Measurements from ENCODE around the gene IGFBP5. TPM values are rescaled to one million over a fixed set of nuclear protein-coding genes. Genes with fewer than 3 reads are reported as not detected.

The IGFBP5 gene
- total RNA-seq, 4 donors from 2014 or later, result 178 to 1,859 (median 1,369) TPM

- no peaks in the 10 kb centered on the region for H3K4me1 ChIP-seq
- 68 to 81% methylated on average over 10 of the region's 10 CpGs for WGBS, 2 donors
- H3K27ac ChIP-seq, result no peak overlapping the region
These were observed 22.9 kb downstream of the IGFBP5 start for GRCh38 chr2:216672466-216672865.

GRCh38 chr2:216671791-216672343 is 23.5 kb downstream of the IGFBP5 start:
- H3K27ac ChIP-seq, result peak overlapping the region in 2 of 4 donors; percentile 2 to 55
- 61 to 63% methylated on average over 12 of the region's 12 CpGs for WGBS, 2 donors
- H3K9me3 ChIP-seq, result no peaks in the 10 kb centered on the region
- H3K27me3 ChIP-seq, result no peaks in the 10 kb centered on the region
- H3K4me1 ChIP-seq, result no peaks in the 10 kb centered on the region
- peaks cover 0 to 35% (median 0%) of the 10 kb centered on the region in 3 donors for H3K36me3 ChIP-seq
- TF ChIP-seq EP300 (IDR thresholded peaks at IDR 0.05), result no peak
- no peak for TF ChIP-seq POLR2A (IDR thresholded peaks at IDR 0.05)
- no peak for TF ChIP-seq CTCF (IDR thresholded peaks at IDR 0.05)
- no peak overlapping the region for H3K4me3 ChIP-seq
- DNase-seq (ENCODE audit: low spot score in 2 of 2), result no peak

More at GRCh38 chr2:216672466-216672865, 22.9 kb downstream of the IGFBP5 start:
- Histone ChIP-seq H3K4me3 (no peak overlapping the region), H3K27me3 (no peaks in the 10 kb centered on the region), H3K36me3 (peaks cover 0 to 41% (median under 1%) of the 10 kb centered on the region in 3 donors), H3K9me3 (no peaks in the 10 kb centered on the region)
- no peak for TF ChIP-seq POLR2A (IDR thresholded peaks at IDR 0.05)
- TF ChIP-seq EP300 (IDR thresholded peaks at IDR 0.05), result no peak
- TF ChIP-seq CTCF (IDR thresholded peaks at IDR 0.05), result no peak
- no peak for DNase-seq (ENCODE audit: low spot score in 2 of 2)

GRCh38 chr2:216671081-216671411 is 24.3 kb downstream of the IGFBP5 start:
- 83 to 89% methylated on average over 8 to 11 of the region's 11 CpGs for WGBS, 2 donors
- peaks cover 0 to 27% (median 0%) of the 10 kb centered on the region in 3 donors for H3K36me3 ChIP-seq

GRCh38 chr2:216670266-216671080 is 24.9 kb downstream of the IGFBP5 start:
- H3K27ac ChIP-seq, result no peak overlapping the region
- no peak overlapping the region for H3K4me3 ChIP-seq
- no peak for DNase-seq (ENCODE audit: low spot score in 2 of 2)
- peaks cover 0 to 9% (median 2%) of the 10 kb centered on the region in 4 donors for H3K4me1 ChIP-seq
- TF ChIP-seq POLR2A (IDR thresholded peaks at IDR 0.05), result no peak
- no peak for TF ChIP-seq CTCF (IDR thresholded peaks at IDR 0.05)
- TF ChIP-seq EP300 (IDR thresholded peaks at IDR 0.05), result no peak
- 54 to 62% methylated on average over 17 of the region's 17 CpGs for WGBS, 2 donors
- no peaks in the 10 kb centered on the region for H3K27me3 ChIP-seq
- peaks cover 0 to 21% (median 0%) of the 10 kb centered on the region in 3 donors for H3K36me3 ChIP-seq
- no peaks in the 10 kb centered on the region for H3K9me3 ChIP-seq

More at GRCh38 chr2:216671081-216671411, 24.3 kb downstream of the IGFBP5 start:
- Histone ChIP-seq H3K9me3 (no peaks in the 10 kb centered on the region), H3K4me3 (no peak overlapping the region), H3K4me1 (peaks cover 0 to 3% (median 0%) of the 10 kb centered on the region in 4 donors), H3K27ac (no peak overlapping the region), H3K27me3 (no peaks in the 10 kb centered on the region)
- no peak for TF ChIP-seq POLR2A (IDR thresholded peaks at IDR 0.05)
- no peak for TF ChIP-seq EP300 (IDR thresholded peaks at IDR 0.05)
- DNase-seq (ENCODE audit: low spot score in 2 of 2), result no peak

GRCh38 chr2:216666461-216667233 is 28.7 kb downstream of the IGFBP5 start:
- H3K36me3 ChIP-seq, result peaks cover 0 to 8% (median 0%) of the 10 kb centered on the region in 3 donors
- H3K27ac ChIP-seq, result no peak overlapping the region
- DNase-seq (ENCODE audit: low spot score in 2 of 2), result peak; percentile 64 to 83
- peaks cover 0 to 16% (median 2%) of the 10 kb centered on the region in 4 donors for H3K4me1 ChIP-seq
- no peaks in the 10 kb centered on the region for H3K27me3 ChIP-seq
- no peak overlapping the region for H3K4me3 ChIP-seq
- H3K9me3 ChIP-seq, result no peaks in the 10 kb centered on the region
- TF ChIP-seq CTCF (IDR thresholded peaks at IDR 0.05), result peak; percentile 94 to 98 (median 96)
- no peak for TF ChIP-seq POLR2A (IDR thresholded peaks at IDR 0.05)
- peak in 1 of 2 donors; percentile 39 for TF ChIP-seq EP300 (IDR thresholded peaks at IDR 0.05)
- 14 to 18% methylated on average over 9 of the region's 9 CpGs for WGBS, 2 donors

All from tibial nerve (tissue), 4 donors.